ENCODE results near the gene CHD1L.
"Not testable (repeated sequence)": the region's sequence is repeated elsewhere in the genome, so short reads cannot be mapped to it uniquely, and the experiment has no call there.

DNA sequence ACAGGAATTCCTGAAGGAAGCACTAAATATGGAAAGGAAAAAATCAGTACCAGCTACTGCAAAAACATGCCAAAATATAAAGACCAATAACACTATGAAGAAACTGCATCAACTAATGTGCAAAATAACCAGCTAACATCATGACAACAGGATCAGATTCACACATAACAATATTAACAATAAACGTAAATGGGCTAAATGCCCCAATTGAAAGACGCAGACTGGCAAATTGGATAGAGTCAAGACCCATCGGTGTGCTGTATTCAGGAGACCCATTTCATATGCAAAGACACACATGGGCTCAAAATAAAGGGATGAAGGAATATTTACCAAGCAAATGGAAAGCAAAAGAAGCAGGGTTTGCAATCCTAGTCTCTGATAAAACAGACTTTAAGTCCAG, 63.3 kb downstream of the CHD1L start:
- TF ChIP-seq, protein P1, sequence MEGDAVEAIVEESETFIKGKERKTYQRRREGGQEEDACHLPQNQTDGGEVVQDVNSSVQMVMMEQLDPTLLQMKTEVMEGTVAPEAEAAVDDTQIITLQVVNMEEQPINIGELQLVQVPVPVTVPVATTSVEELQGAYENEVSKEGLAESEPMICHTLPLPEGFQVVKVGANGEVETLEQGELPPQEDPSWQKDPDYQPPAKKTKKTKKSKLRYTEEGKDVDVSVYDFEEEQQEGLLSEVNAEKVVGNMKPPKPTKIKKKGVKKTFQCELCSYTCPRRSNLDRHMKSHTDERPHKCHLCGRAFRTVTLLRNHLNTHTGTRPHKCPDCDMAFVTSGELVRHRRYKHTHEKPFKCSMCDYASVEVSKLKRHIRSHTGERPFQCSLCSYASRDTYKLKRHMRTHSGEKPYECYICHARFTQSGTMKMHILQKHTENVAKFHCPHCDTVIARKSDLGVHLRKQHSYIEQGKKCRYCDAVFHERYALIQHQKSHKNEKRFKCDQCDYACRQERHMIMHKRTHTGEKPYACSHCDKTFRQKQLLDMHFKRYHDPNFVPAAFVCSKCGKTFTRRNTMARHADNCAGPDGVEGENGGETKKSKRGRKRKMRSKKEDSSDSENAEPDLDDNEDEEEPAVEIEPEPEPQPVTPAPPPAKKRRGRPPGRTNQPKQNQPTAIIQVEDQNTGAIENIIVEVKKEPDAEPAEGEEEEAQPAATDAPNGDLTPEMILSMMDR (IDR thresholded peaks at IDR 0.05) = not testable (repeated sequence)
- not testable (repeated sequence) for TF ChIP-seq EZH2 (IDR thresholded peaks at IDR 0.05)
